H1 (cell line): ENCODE results near the gene NBPF1. TPM values are rescaled to one million over a fixed set of nuclear protein-coding genes. Genes with fewer than 3 reads are reported as not detected.
"Not testable (repeated sequence)": the region's sequence is repeated elsewhere in the genome, so short reads cannot be mapped to it uniquely, and the experiment has no call there.

ENCODE experiments used
- CTCF ChIA-PET: fragments of 300-600 bp; sonication (Branson Sonifier 250); formaldehyde crosslinking; loops from one replicate; lab custom pipeline; 2021; ENCODE audit not compliant: partially characterized antibody; lab: Charles Lee
- POLR2A ChIA-PET: fragments of 300-600 bp; sonication (Branson Sonifier 250); formaldehyde crosslinking; loops from one replicate; lab custom pipeline; 2021; ENCODE audit warnings: inconsistent platforms; ENCODE audit not compliant: partially characterized antibody; lab: Charles Lee
- DNase-seq, 2 experiments: peaks; one replicate each; pipeline versions ENCODE4 v3.0.0 to v3.0.0-alpha.2; 2010 to 2022; ENCODE audit warnings: low spot score in 2 of 2, low read depth in 1 of 2, mixed read lengths in 1 of 2
- FAIRE-seq: peaks from 2 replicates; lab custom pipeline; 2011; peaks lifted over from hg19 to GRCh38; lab: Jason Lieb, UNC
- H2AFZ ChIP-seq: 2 replicates; pipeline ENCODE4 v1.8.1; 2012; ENCODE audit warnings: low read length, inconsistent platforms
- H2AK5ac ChIP-seq: 2 replicates; pipeline ENCODE4 v1.6.1; 2013; ENCODE audit warnings: low read depth, low read length
- H2BK120ac ChIP-seq: replicated peaks from 2 replicates; pipeline ENCODE3; 2013; ENCODE audit warnings: low read depth, low read length, inconsistent platforms
- H2BK12ac ChIP-seq: 2 replicates; pipeline ENCODE4 v1.6.1; 2013; ENCODE audit warnings: low read depth, low read length
- H2BK15ac ChIP-seq: 2 replicates; pipeline ENCODE4 v1.6.1; 2013; ENCODE audit warnings: low read length
- H2BK20ac ChIP-seq: 2 replicates; pipeline ENCODE4 v1.6.1; 2013; ENCODE audit warnings: low read length
- H2BK5ac ChIP-seq: 2 replicates; pipeline ENCODE4 v1.6.1; 2013; ENCODE audit warnings: low read depth, low read length
- H3K14ac ChIP-seq: 2 replicates; pipeline ENCODE4 v1.6.1; 2013; ENCODE audit warnings: inconsistent platforms; ENCODE audit not compliant: insufficient read length
- H3K18ac ChIP-seq: 2 replicates; pipeline ENCODE4 v1.6.1; 2013; ENCODE audit warnings: low read length; ENCODE audit errors: extremely low read depth
- H3K23ac ChIP-seq: 2 replicates; pipeline ENCODE4 v1.6.1; 2013; ENCODE audit warnings: inconsistent platforms; ENCODE audit not compliant: insufficient read length
- H3K23me2 ChIP-seq: 2 replicates; pipeline ENCODE4 v1.6.1; 2013; ENCODE audit warnings: low read depth, low read length
- H3K27ac ChIP-seq: 2 replicates; pipeline ENCODE4 v1.6.1; 2011; ENCODE audit warnings: low read depth, low read length, inconsistent platforms
- H3K27me3 ChIP-seq, 4 experiments: replicated peaks in 1 of 4; 1 replicate in 1 of 4; 2 replicates in 3 of 4; pipeline versions ENCODE4 v1.6.1 to v1.8.1; 2011 to 2013; ENCODE audit warnings: low read length in 3 of 4, mild to moderate bottlenecking in 3 of 4, inconsistent platforms in 2 of 4, mixed read lengths in 2 of 4, moderate library complexity in 1 of 4; ENCODE audit not compliant: control insufficient read depth in 3 of 4, insufficient read depth in 3 of 4; ENCODE audit errors: extremely low read depth in 1 of 4
- H3K36me3 ChIP-seq, 4 experiments: 2 replicates each; pipeline versions ENCODE4 v1.6.1 to v1.8.1; 2011 to 2013; ENCODE audit warnings: mild to moderate bottlenecking in 4 of 4, low read length in 3 of 4, moderate library complexity in 2 of 4, control low read depth in 1 of 4, inconsistent platforms in 1 of 4; ENCODE audit not compliant: insufficient read depth in 4 of 4, control insufficient read depth in 2 of 4
- H3K4ac ChIP-seq: replicated peaks from 2 replicates; pipeline ENCODE3; 2013; ENCODE audit warnings: low read length, low read depth, mixed read lengths, inconsistent platforms; ENCODE audit not compliant: insufficient read length
- H3K4me1 ChIP-seq, 4 experiments: replicated peaks in 1 of 4; 1 replicate in 1 of 4; 2 replicates in 3 of 4; pipeline versions ENCODE4 v1.6.1 to v1.8.1; 2011 to 2013; ENCODE audit warnings: low read length in 3 of 4, inconsistent platforms in 2 of 4, mixed read lengths in 1 of 4; ENCODE audit not compliant: insufficient read depth in 4 of 4, control insufficient read depth in 3 of 4
- H3K4me2 ChIP-seq, 2 experiments: 2 replicates each; pipeline versions ENCODE4 v1.6.1 to v1.8.1; 2011 to 2013; ENCODE audit warnings: low read depth in 2 of 2, low read length in 2 of 2, control low read depth in 1 of 2, inconsistent platforms in 1 of 2, mild to moderate bottlenecking in 1 of 2; ENCODE audit not compliant: insufficient read depth in 1 of 2
- H3K4me3 ChIP-seq, 4 experiments: fragments of 200-600, 300-600 bp in 1 of 4; sonication (generic), shearing (Covaris generic), sonication (Bioruptor Twin) in 1 of 4; 2 replicates each; pipeline versions ENCODE4 v1.5.1 to v1.8.1; 2011 to 2016; ENCODE audit warnings: low read length in 4 of 4, low read depth in 3 of 4, control low read depth in 2 of 4, inconsistent platforms in 2 of 4, mild to moderate bottlenecking in 2 of 4, mixed read lengths in 1 of 4, moderate library complexity in 1 of 4; ENCODE audit not compliant: insufficient read depth in 2 of 4; ENCODE audit errors: extremely low read depth in 1 of 4
- H3K56ac ChIP-seq: replicated peaks from 2 replicates; pipeline ENCODE3; 2013; ENCODE audit warnings: low read depth, mild to moderate bottlenecking, mixed read lengths, low read length, inconsistent platforms; ENCODE audit not compliant: insufficient read length
- H3K79me1 ChIP-seq: 2 replicates; pipeline ENCODE4 v1.6.1; 2013; ENCODE audit warnings: low read depth, low read length, control low read depth
- H3K79me2 ChIP-seq, 2 experiments: 2 replicates each; pipeline versions ENCODE4 v1.6.1 to v1.8.1; 2012 to 2013; ENCODE audit warnings: low read length in 2 of 2, mild to moderate bottlenecking in 2 of 2, inconsistent platforms in 1 of 2; ENCODE audit not compliant: insufficient read depth in 2 of 2, control insufficient read depth in 1 of 2
- H3K9ac ChIP-seq, 4 experiments: replicated peaks in 1 of 4; 1 replicate in 1 of 4; 2 replicates in 3 of 4; pipeline versions ENCODE4 v1.6.1 to v1.8.1; 2011 to 2013; ENCODE audit warnings: low read depth in 3 of 4, low read length in 3 of 4, control low read depth in 2 of 4, mild to moderate bottlenecking in 2 of 4, moderate library complexity in 2 of 4, inconsistent platforms in 1 of 4; ENCODE audit errors: extremely low read depth in 1 of 4
- H3K9me3 ChIP-seq, 2 experiments: 2 replicates each; pipeline versions ENCODE4 v1.6.1 to v1.8.1; 2012 to 2013; ENCODE audit warnings: mild to moderate bottlenecking in 2 of 2, moderate library complexity in 2 of 2, control low read depth in 1 of 2, inconsistent platforms in 1 of 2, low read depth in 1 of 2, low read length in 1 of 2, mixed read lengths in 1 of 2; ENCODE audit not compliant: insufficient read depth in 2 of 2
- H4K20me1 ChIP-seq, 2 experiments: replicated peaks in 1 of 2; 2 replicates each; pipeline versions ENCODE3 to v1.8.1; 2011 to 2013; ENCODE audit warnings: inconsistent platforms in 2 of 2, low read length in 2 of 2, mild to moderate bottlenecking in 1 of 2; ENCODE audit not compliant: insufficient read depth in 2 of 2, control insufficient read depth in 1 of 2
- H4K5ac ChIP-seq: 2 replicates; pipeline ENCODE4 v1.6.1; 2013; ENCODE audit warnings: low read length, low read depth, mixed read lengths, inconsistent platforms; ENCODE audit not compliant: insufficient read length
- H4K8ac ChIP-seq: 2 replicates; pipeline ENCODE4 v1.8.0; 2013; ENCODE audit warnings: mild to moderate bottlenecking, moderate library complexity, low read length, inconsistent platforms; ENCODE audit not compliant: insufficient read depth; ENCODE audit errors: extremely low read depth
- H4K91ac ChIP-seq: replicated peaks from 2 replicates; pipeline ENCODE3; 2013; ENCODE audit warnings: low read length, mixed read lengths, inconsistent platforms; ENCODE audit not compliant: insufficient read length
- WGBS, 2 experiments: shearing (Covaris generic) in 1 of 2; methylation state at CpG; one replicate each; pipeline versions ENCODE4 v1.1.6 to v1.1.7; 2013 to 2015; ENCODE audit warnings: low lambda C conversion rate in 2 of 2, mixed read lengths in 2 of 2, inconsistent platforms in 1 of 2, low coverage in 1 of 2, missing lambda C conversion rate in 1 of 2; ENCODE audit not compliant: insufficient replicate concordance in 2 of 2, insufficient coverage in 1 of 2, insufficient read length in 1 of 2; ENCODE audit errors: extremely low coverage in 1 of 2, missing lambda C conversion rate in 1 of 2; 5-methylcytosine and 5-hydroxymethylcytosine counted together
- polyA plus RNA-seq, 7 experiments: library from polyadenylated mRNA; depleted of rRNA in 3 of 7; stranded (reverse) in 5 of 7; unstranded in 2 of 7; fragments of >200 nt in 5 of 7; fragments of 200-250 nt in 2 of 7; gene quantifications; 1 replicate in 5 of 7; 2 replicates in 1 of 7; 4 replicates in 1 of 7; pipeline versions ENCODE4 v1.2.1 to v1.2.3, GENCODE V29; 2011 to 2013; ENCODE audit warnings: missing spikeins in 2 of 7, mixed read lengths in 2 of 7
- total RNA-seq: library from RNA; stranded (reverse); fragmentation: NEBNext Ultra II Directional; extraction: Animal tissue kit (Norgen Biotek cat#: 25700); gene quantifications from 2 replicates; pipeline ENCODE4 v1.2.1, GENCODE V29; 2021

NBPF1 gene
- total and polyA plus RNA-seq, 2 of the 8 experiments (the other 6 are each of a cell fraction or from before 2014, with no cell fraction given): 9.6 to 19.3 TPM

DNA sequence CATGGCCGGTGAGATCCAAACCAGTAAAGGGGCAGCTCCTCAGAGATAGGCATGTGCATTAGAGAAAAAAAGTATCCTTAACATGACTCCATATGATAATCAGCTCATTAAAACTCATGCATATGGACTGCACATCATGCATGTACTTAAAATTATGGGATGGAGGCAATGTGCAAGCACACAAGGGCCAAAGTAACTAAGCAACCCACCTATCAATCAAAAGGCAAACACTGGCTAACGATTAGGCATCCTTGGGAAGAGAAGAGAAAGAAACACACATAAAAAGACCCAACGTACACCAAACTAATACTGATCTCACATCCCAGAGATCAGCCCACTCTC, 94.5 kb downstream of the NBPF1 start:
- H2BK120ac ChIP-seq, H3K9me3 ChIP-seq, CTCF ChIA-PET, H3K79me1 ChIP-seq, H2BK15ac ChIP-seq, H2BK5ac ChIP-seq, H3K56ac ChIP-seq, H3K14ac ChIP-seq, H3K18ac ChIP-seq, H3K23me2 ChIP-seq, H2BK20ac ChIP-seq, H3K4me3 ChIP-seq, H3K4me2 ChIP-seq, POLR2A ChIA-PET, H4K5ac ChIP-seq, FAIRE-seq, H3K27me3 ChIP-seq, H2AFZ ChIP-seq, H4K91ac ChIP-seq, H3K79me2 ChIP-seq, H4K20me1 ChIP-seq, H3K36me3 ChIP-seq, H3K4ac ChIP-seq, H3K23ac ChIP-seq, H2AK5ac ChIP-seq, H3K4me1 ChIP-seq, H2BK12ac ChIP-seq, H3K9ac ChIP-seq, H4K8ac ChIP-seq, H3K27ac ChIP-seq, DNase-seq: not testable (repeated sequence)
- 77% methylated on average over 2 of the region's 3 CpGs; no CpG with 5 or more reads in 1 of the 2 experiments for WGBS, 2 experiments

DNA sequence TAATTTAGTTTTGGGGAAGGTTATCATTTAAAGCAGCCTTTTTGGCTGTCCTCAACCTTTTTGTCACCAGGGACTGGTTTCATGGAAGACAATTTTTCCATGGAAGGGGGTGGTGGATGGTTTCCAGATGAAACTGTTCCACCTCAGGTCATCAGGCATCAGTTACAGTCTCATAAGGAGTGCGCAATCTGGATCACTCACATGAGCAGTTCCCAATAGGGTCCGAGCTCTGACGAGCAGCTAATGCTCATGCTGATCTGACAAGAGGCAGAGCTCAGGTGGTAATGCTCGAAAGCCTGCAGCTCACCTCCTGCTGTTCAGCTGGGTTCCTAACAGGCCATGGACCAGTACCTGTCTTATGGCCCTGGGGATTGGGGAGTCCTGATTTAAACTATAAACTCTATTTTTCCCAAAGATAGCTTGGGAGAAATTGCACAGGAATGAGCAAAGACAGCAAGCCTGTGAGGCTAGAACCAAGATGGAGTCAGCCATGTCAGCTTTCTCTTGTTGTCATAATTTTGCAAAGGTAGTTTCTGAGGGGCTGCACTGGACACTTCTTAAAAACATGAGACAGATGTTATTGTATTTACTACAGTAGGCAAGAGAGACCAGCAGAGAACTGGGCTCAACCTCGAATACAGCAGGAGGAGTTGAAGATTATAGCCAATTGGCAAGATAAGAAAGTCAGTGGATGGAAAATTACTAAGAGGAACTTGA, 96.5 kb downstream of the NBPF1 start:
- H2BK5ac ChIP-seq, H3K4me2 ChIP-seq, H4K20me1 ChIP-seq, H3K18ac ChIP-seq, H2AFZ ChIP-seq, H2AK5ac ChIP-seq, DNase-seq, H3K27ac ChIP-seq, H2BK15ac ChIP-seq, H3K9ac ChIP-seq, H3K14ac ChIP-seq, H3K4me3 ChIP-seq, H3K79me2 ChIP-seq, H3K23ac ChIP-seq, H2BK20ac ChIP-seq, H3K23me2 ChIP-seq, H3K56ac ChIP-seq, H3K4me1 ChIP-seq, H4K5ac ChIP-seq, CTCF ChIA-PET, FAIRE-seq, H3K27me3 ChIP-seq, H2BK120ac ChIP-seq, H3K36me3 ChIP-seq, H2BK12ac ChIP-seq, H3K9me3 ChIP-seq, H4K8ac ChIP-seq, H3K79me1 ChIP-seq, H4K91ac ChIP-seq, H3K4ac ChIP-seq: not testable (repeated sequence)
- POLR2A ChIA-PET: interaction anchor here (1.3 to 1.5 kb wide), 2 partner anchors 76 to 99 kb away, joined by 3 read pairs; partner anchors contain the start of gene NECAP2
- WGBS, 2 experiments: 71% methylated on average over 5 of the region's 5 CpGs; no CpG with 5 or more reads in 1 of the 2 experiments
